RWPE1 (cell line): ENCODE measurements around the gene PCDH9.
"Not testable (repeated sequence)": the region's sequence is repeated elsewhere in the genome, so short reads cannot be mapped to it uniquely, and the experiment has no call there.

Experiments used
- CTCF ChIA-PET: fragments of 350-600 bp; sonication (Branson Sonifier 250); formaldehyde crosslinking; extraction: SDS; loops from one replicate; lab custom pipeline; 2021; lab: Yijun Ruan, JAX
- POLR2A ChIA-PET: fragments of 400-600 bp; formaldehyde crosslinking; extraction: SDS; loops from one replicate; lab custom pipeline; 2020; ENCODE audit warnings: antibody characterized with exemption; ENCODE audit not compliant: low non-redundant PET; lab: Yijun Ruan, JAX
- DNase-seq: peaks from one replicate; pipeline ENCODE4 v3.0.0; 2012; ENCODE audit warnings: low spot score
- H3K27ac ChIP-seq: fragments of 450-650 bp; 2 replicates; pipeline ENCODE4 v1.5.1; 2017
- CTCF ChIP-seq: fragments of 450-650 bp; conservative IDR thresholded peaks from 2 replicates; pipeline ENCODE4 v1.5.1; 2017; ENCODE audit warnings: low read depth, mild to moderate bottlenecking

PCDH9 gene

DNA sequence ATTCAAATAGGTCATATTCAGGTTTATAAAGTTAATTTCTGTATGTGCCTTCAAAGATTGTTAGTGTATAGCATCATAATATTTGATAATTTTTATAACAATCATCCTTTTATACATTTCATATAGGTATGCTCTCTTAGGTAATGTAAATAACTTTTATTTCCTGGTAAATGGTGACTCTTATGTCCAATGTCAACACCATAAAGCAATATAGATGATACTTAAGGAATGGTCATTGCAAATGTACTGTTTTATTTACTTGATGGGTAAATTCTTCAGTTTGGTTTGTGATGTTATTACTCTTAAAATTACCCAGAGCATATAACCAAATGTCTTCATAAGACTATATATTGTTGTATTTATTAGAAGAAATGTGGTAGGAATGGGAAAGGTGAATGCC is 928.7 kb downstream of the PCDH9 start:
- no peak overlapping the region for H3K27ac ChIP-seq
- TF ChIP-seq CTCF, result no peak
- POLR2A ChIA-PET, result no interaction called here
- no peak for DNase-seq
- CTCF ChIA-PET, result interaction anchor here (0.7 kb wide), 1 partner anchor 890 kb away, joined by 3 read pairs; no protein-coding TSS in a partner anchor

DNA sequence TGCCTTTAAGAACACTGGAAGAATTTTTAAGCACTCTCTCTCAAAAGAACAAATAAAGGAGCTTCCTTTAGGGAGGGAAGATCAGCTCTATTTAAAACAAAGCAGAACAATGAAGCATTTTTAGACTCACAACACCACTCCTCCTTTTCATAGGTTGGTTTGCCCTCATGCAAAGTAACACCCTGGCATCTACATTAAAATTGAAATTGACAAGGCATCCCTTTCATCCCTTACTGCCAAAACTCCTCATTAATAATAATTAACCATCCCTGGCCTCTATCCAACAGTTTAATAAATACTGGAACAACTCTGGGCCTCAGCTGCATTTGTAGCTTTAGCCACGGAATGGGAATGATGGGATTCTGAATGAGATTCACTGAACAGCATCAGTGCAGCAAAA is 929.1 kb downstream of the PCDH9 start:
- no peak overlapping the region for H3K27ac ChIP-seq
- no peak for TF ChIP-seq CTCF
- CTCF ChIA-PET, result interaction anchor here (0.7 kb wide), 1 partner anchor 891 kb away, joined by 3 read pairs; no protein-coding TSS in a partner anchor
- POLR2A ChIA-PET, result no interaction called here
- no peak for DNase-seq

GRCh38 chr13:66296875-66297274 is 933.3 kb downstream of the PCDH9 start:
- ChIA-PET POLR2A (no interaction called here), CTCF (no interaction called here)
- no peak overlapping the region for H3K27ac ChIP-seq
- no peak for DNase-seq
- TF ChIP-seq CTCF, result no peak

DNA sequence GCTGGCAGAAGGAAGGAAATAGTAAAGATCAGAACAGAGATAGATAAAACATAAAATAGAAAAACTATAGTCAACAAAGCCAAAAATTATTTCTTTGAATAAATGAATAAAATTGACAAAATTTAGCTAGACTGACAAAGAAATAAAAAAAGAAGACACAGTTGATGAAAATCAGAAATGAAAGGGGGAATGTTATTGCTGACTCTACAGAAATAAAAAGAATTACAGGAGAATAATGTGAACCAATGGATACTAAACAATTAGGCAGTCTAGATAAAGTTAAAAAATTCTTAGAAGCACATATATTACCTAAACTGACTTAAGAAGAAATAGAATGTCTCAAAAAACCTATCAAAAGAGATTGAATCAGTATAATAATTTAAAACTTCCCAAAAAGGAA is 933.8 kb downstream of the PCDH9 start:
- ChIA-PET POLR2A (no interaction called here), CTCF (no interaction called here)
- no peak for TF ChIP-seq CTCF
- H3K27ac ChIP-seq, result no peak overlapping the region
- no peak for DNase-seq

GRCh38 chr13:66286806-66287205 is 943.3 kb downstream of the PCDH9 start:
- H3K27ac ChIP-seq, POLR2A ChIA-PET, CTCF ChIA-PET, DNase-seq: not testable (repeated sequence)

- CTCF ChIA-PET, result no interaction called here
- POLR2A ChIA-PET, result no interaction called here
- no peak overlapping the region for H3K27ac ChIP-seq
- no peak for TF ChIP-seq CTCF
- DNase-seq, result no peak
Measured at GRCh38 chr13:66275416-66275815, 954.7 kb downstream of the PCDH9 start.

GRCh38 chr13:66273011-66273410 is 957.1 kb downstream of the PCDH9 start:
- ChIA-PET POLR2A (no interaction called here), CTCF (no interaction called here)
- TF ChIP-seq CTCF, result no peak
- no peak overlapping the region for H3K27ac ChIP-seq
- DNase-seq, result no peak
